Fibroblast of skin of right quadriceps (primary cell): ENCODE data around the gene CTNNBL1.

Experiments used
- DNase-seq: peaks from one replicate; pipeline ENCODE4 v3.0.0-alpha.2; 2013

Gene CTNNBL1

GRCh38 chr20:37882961-37883712 lies 189.3 kb downstream of the CTNNBL1 start:
- DNase-seq: no peak

- no peak for DNase-seq
Measured at GRCh38 chr20:37885042-37885441, 191.2 kb downstream of the CTNNBL1 start.

- no peak for DNase-seq
Measured at GRCh38 chr20:37885593-37886503, 192.0 kb downstream of the CTNNBL1 start.

GRCh38 chr20:37886851-37887297 lies 193.0 kb downstream of the CTNNBL1 start:
- DNase-seq: no peak

GRCh38 chr20:37888641-37889040 lies 194.8 kb downstream of the CTNNBL1 start:
- DNase-seq: no peak

- DNase-seq: no peak
Measured at GRCh38 chr20:37890108-37890507, 196.3 kb downstream of the CTNNBL1 start.

GRCh38 chr20:37890643-37891042 lies 196.8 kb downstream of the CTNNBL1 start:
- DNase-seq: no peak

GRCh38 chr20:37892001-37892400 lies 198.2 kb downstream of the CTNNBL1 start:
- DNase-seq: no peak

- no peak for DNase-seq
Measured at GRCh38 chr20:37893566-37894241, 199.9 kb downstream of the CTNNBL1 start.

- DNase-seq: no peak
Measured at GRCh38 chr20:37894454-37894853, 200.6 kb downstream of the CTNNBL1 start.

- DNase-seq: no peak
Measured at GRCh38 chr20:37895166-37895565, 201.3 kb downstream of the CTNNBL1 start.

- no peak for DNase-seq
Measured at GRCh38 chr20:37896932-37897548, 203.2 kb downstream of the CTNNBL1 start.

- DNase-seq: no peak
Measured at GRCh38 chr20:37898233-37899104, 204.6 kb downstream of the CTNNBL1 start.

GRCh38 chr20:37899105-37900045 lies 205.5 kb downstream of the CTNNBL1 start:
- no peak for DNase-seq

- DNase-seq: no peak
Measured at GRCh38 chr20:37901240-37901639, 207.4 kb downstream of the CTNNBL1 start.

- DNase-seq: peak; percentile 40
Measured at GRCh38 chr20:37901654-37902503, 208.0 kb downstream of the CTNNBL1 start.

GRCh38 chr20:37902504-37903313 lies 208.9 kb downstream of the CTNNBL1 start, which contains the start of gene VSTM2L:
Gene VSTM2L, plus strand, starts transcription at chr20:37903127. Its CDS starts 224 bp downstream, at chr20:37903351.
- DNase-seq: peak; percentile 63

- no peak for DNase-seq
Measured at GRCh38 chr20:37903317-37904007, 209.6 kb downstream of the CTNNBL1 start.
